Rectal smooth muscle tissue (tissue), 1 donor: ENCODE data around the gene SGK1.

Experiments
- H3K27ac ChIP-seq: one replicate; pipeline ENCODE4 v1.7.0; 2013; ENCODE audit warnings: low read depth, low read length, inconsistent platforms
- H3K27me3 ChIP-seq: one replicate; pipeline ENCODE4 v1.7.0; 2013; ENCODE audit warnings: low read length; ENCODE audit not compliant: control insufficient read depth, insufficient read depth
- H3K36me3 ChIP-seq: one replicate; pipeline ENCODE4 v1.7.0; 2013; ENCODE audit warnings: low read length; ENCODE audit not compliant: control insufficient read depth, insufficient read depth
- H3K4me1 ChIP-seq: one replicate; pipeline ENCODE4 v1.7.0; 2013; ENCODE audit warnings: low read length; ENCODE audit not compliant: control insufficient read depth, insufficient read depth
- H3K4me3 ChIP-seq: one replicate; pipeline ENCODE4 v1.7.0; 2013; ENCODE audit warnings: low read length
- H3K9ac ChIP-seq: one replicate; pipeline ENCODE4 v1.7.0; 2013; ENCODE audit warnings: low read length

The SGK1 gene

GRCh38 chr6:134173366-134173725, 144.6 kb downstream of the SGK1 start:
- H3K9ac ChIP-seq = no peak overlapping the region
- peak overlapping the region; percentile 86 for H3K4me3 ChIP-seq
- peaks cover 6% of the 10 kb centered on the region for H3K4me1 ChIP-seq
- no peak overlapping the region for H3K27ac ChIP-seq
- H3K36me3 ChIP-seq = peaks cover 9% of the 10 kb centered on the region
- H3K27me3 ChIP-seq = no peaks in the 10 kb centered on the region

DNA sequence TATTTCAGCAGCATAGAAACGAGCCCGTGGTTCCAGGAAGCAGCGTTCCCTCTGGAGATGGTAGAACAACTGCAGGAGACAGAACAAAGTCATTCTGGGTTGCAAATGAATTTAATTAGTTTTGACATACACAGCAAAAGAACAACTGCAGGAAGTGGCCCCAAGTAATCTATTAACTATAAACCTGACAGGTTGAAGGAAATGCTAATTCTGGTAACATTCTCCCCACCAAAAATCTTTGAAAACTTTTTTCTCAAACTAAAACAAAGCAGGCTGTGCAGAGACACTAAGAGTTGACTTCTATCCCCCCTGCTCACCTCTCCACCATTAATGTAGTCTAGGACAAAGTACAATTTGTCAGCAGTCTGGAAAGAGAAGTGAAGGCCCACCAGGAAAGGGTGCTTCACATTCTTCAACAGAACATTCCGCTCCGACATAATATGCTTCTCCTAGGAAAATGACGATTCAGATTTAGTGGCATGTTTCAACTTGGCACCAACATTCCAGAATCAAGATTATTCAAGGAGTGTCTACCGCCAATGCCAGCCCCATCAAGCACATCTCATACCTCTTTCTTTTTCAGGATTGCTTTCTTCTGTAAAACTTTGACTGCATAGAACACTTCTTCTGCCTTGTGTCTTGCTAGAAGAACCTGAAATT, 145.1 kb downstream of the SGK1 start:
- Histone ChIP-seq H3K27me3 (no peaks in the 10 kb centered on the region), H3K4me1 (peaks cover 6% of the 10 kb centered on the region), H3K27ac (no peak overlapping the region), H3K9ac (no peak overlapping the region), H3K4me3 (peak overlapping the region; percentile 30), H3K36me3 (peaks cover 9% of the 10 kb centered on the region)

GRCh38 chr6:134172020-134172705, 145.7 kb downstream of the SGK1 start:
- Histone ChIP-seq H3K27me3 (no peaks in the 10 kb centered on the region), H3K9ac (no peak overlapping the region), H3K27ac (no peak overlapping the region), H3K36me3 (peaks cover 9% of the 10 kb centered on the region), H3K4me1 (peaks cover 6% of the 10 kb centered on the region), H3K4me3 (no peak overlapping the region)

- no peak overlapping the region for H3K9ac ChIP-seq
- H3K36me3 ChIP-seq = peaks cover 9% of the 10 kb centered on the region
- peaks cover 6% of the 10 kb centered on the region for H3K4me1 ChIP-seq
- H3K27ac ChIP-seq = no peak overlapping the region
- H3K27me3 ChIP-seq = no peaks in the 10 kb centered on the region
- no peak overlapping the region for H3K4me3 ChIP-seq
Measured at GRCh38 chr6:134171517-134171916, 146.4 kb downstream of the SGK1 start.

- H3K4me3 ChIP-seq = no peak overlapping the region
- H3K27me3 ChIP-seq = no peaks in the 10 kb centered on the region
- peaks cover 4% of the 10 kb centered on the region for H3K4me1 ChIP-seq
- peaks cover 9% of the 10 kb centered on the region for H3K36me3 ChIP-seq
- H3K27ac ChIP-seq = no peak overlapping the region
- no peak overlapping the region for H3K9ac ChIP-seq
Measured at GRCh38 chr6:134170844-134171243, 147.1 kb downstream of the SGK1 start.

- no peak overlapping the region for H3K4me3 ChIP-seq
- H3K27ac ChIP-seq = no peak overlapping the region
- H3K36me3 ChIP-seq = peaks cover 9% of the 10 kb centered on the region
Measured at GRCh38 chr6:134169871-134170486, 147.9 kb downstream of the SGK1 start.

GRCh38 chr6:134168590-134169208, 149.2 kb downstream of the SGK1 start:
- Histone ChIP-seq H3K36me3 (peaks cover 9% of the 10 kb centered on the region), H3K4me3 (no peak overlapping the region), H3K9ac (no peak overlapping the region), H3K4me1 (no peaks in the 10 kb centered on the region), H3K27me3 (no peaks in the 10 kb centered on the region), H3K27ac (no peak overlapping the region)

More at GRCh38 chr6:134169871-134170486, 147.9 kb downstream of the SGK1 start:
- Histone ChIP-seq H3K27me3 (no peaks in the 10 kb centered on the region), H3K4me1 (peaks cover 4% of the 10 kb centered on the region), H3K9ac (no peak overlapping the region)

GRCh38 chr6:134166511-134167261, 151.2 kb downstream of the SGK1 start:
- no peak overlapping the region for H3K9ac ChIP-seq
- no peak overlapping the region for H3K4me3 ChIP-seq
- no peak overlapping the region for H3K27ac ChIP-seq

GRCh38 chr6:134165561-134166201, 152.2 kb downstream of the SGK1 start:
- Histone ChIP-seq H3K27me3 (no peaks in the 10 kb centered on the region), H3K27ac (no peak overlapping the region), H3K36me3 (peaks cover 4% of the 10 kb centered on the region), H3K4me3 (no peak overlapping the region), H3K4me1 (no peaks in the 10 kb centered on the region), H3K9ac (no peak overlapping the region)

More at GRCh38 chr6:134166511-134167261, 151.2 kb downstream of the SGK1 start:
- no peaks in the 10 kb centered on the region for H3K4me1 ChIP-seq
- H3K36me3 ChIP-seq = peaks cover 8% of the 10 kb centered on the region
- H3K27me3 ChIP-seq = no peaks in the 10 kb centered on the region

DNA sequence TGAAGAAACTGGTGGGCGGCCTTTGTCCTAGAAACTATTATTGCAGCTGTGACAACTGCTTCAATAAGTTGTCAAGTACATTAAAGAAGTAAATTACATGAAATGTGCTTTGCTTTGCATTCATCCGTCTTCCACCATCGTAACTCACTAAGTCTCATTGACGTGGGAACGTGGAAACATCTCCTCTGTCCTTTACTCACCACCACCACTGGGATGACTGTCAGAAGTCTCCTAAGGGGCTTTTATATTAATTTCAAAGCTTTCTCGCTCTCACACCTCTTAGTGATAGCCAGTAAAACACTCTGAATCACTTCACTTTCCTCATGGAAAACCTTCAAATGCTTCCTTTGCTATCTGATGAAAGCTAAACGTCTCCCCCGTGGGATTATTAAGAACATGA, 153.6 kb downstream of the SGK1 start:
- no peaks in the 10 kb centered on the region for H3K36me3 ChIP-seq
- H3K27me3 ChIP-seq = no peaks in the 10 kb centered on the region
- H3K27ac ChIP-seq = no peak overlapping the region
- no peak overlapping the region for H3K4me3 ChIP-seq
- H3K4me1 ChIP-seq = no peaks in the 10 kb centered on the region
- H3K9ac ChIP-seq = no peak overlapping the region

- Histone ChIP-seq H3K4me3 (no peak overlapping the region), H3K9ac (no peak overlapping the region), H3K27me3 (no peaks in the 10 kb centered on the region), H3K36me3 (no peaks in the 10 kb centered on the region), H3K4me1 (no peaks in the 10 kb centered on the region), H3K27ac (no peak overlapping the region)
Measured at GRCh38 chr6:134162932-134163331, 155.0 kb downstream of the SGK1 start.
